HEK293T (cell line): ENCODE measurements around the gene CPTP.

ENCODE experiments used
- ARNT ChIP-seq: fragments of 450-650 bp; IDR thresholded peaks from 2 replicates; pipeline ENCODE4 v1.6.1; 2017; ENCODE audit warnings: mild to moderate bottlenecking
- FOXA1 ChIP-seq: fragments of 450-650 bp; IDR thresholded peaks from 2 replicates; pipeline ENCODE4 v1.6.1; 2016; ENCODE audit warnings: mild to moderate bottlenecking
- FOXK2 ChIP-seq: fragments of 450-650 bp; IDR thresholded peaks from 2 replicates; pipeline ENCODE4 v1.6.1; 2016; ENCODE audit warnings: mild to moderate bottlenecking
- FOXM1 ChIP-seq: fragments of 450-650 bp; IDR thresholded peaks from 2 replicates; pipeline ENCODE4 v1.6.1; 2017; ENCODE audit warnings: mild to moderate bottlenecking, borderline replicate concordance
- HDGF ChIP-seq: fragments of 450-650 bp; IDR thresholded peaks from 2 replicates; pipeline ENCODE4 v1.6.1; 2017; ENCODE audit warnings: antibody characterized with exemption, borderline replicate concordance
- LEF1 ChIP-seq: fragments of 450-650 bp; IDR thresholded peaks from 2 replicates; pipeline ENCODE4 v1.6.1; 2017; ENCODE audit warnings: mild to moderate bottlenecking, borderline replicate concordance
- NFRKB ChIP-seq: fragments of 450-650 bp; IDR thresholded peaks from 2 replicates; pipeline ENCODE4 v1.6.1; 2016; ENCODE audit warnings: mild to moderate bottlenecking, moderate library complexity
- PKNOX1 ChIP-seq: fragments of 450-650 bp; IDR thresholded peaks from 2 replicates; pipeline ENCODE4 v1.6.1; 2016
- SP1 ChIP-seq: fragments of 450-650 bp; IDR thresholded peaks from 2 replicates; pipeline ENCODE4 v1.6.1; 2017
- TARDBP ChIP-seq: fragments of 450-650 bp; IDR thresholded peaks from 2 replicates; pipeline ENCODE4 v1.6.1; 2016
- ZNF384 ChIP-seq: fragments of 450-650 bp; IDR thresholded peaks from 2 replicates; pipeline ENCODE4 v1.6.1; 2016

GRCh38 chr1:1336931-1337792, 12.6 kb downstream of the CPTP start:
- TF ChIP-seq FOXM1 (no peak), ARNT (no peak), SP1 (no peak), FOXK2 (no peak), NFRKB (no peak), LEF1 (no peak), PKNOX1 (no peak), TARDBP (no peak), HDGF (no peak), ZNF384 (no peak), FOXA1 (no peak)
